Measurements from ENCODE around the gene BLTP3A. TPM values are rescaled to one million over a fixed set of nuclear protein-coding genes. Genes with fewer than 3 reads are reported as not detected.
A peak's percentile ranks its signal among the peaks of the same experiment; 100 is the strongest.
"Not testable (repeated sequence)": the region's sequence is repeated elsewhere in the genome, so short reads cannot be mapped to it uniquely, and the experiment has no call there.

Gene BLTP3A
- total RNA-seq, 1 experiment from 2014 or later, result 18.7 TPM

GRCh38 chr6:34748757-34749156, 43.1 kb upstream of the BLTP3A start:
- ATAC-seq (no peak), DNase-seq (ENCODE audit: low spot score) (no peak)
- H3K27ac Mint-ChIP-seq, result no peak overlapping the region
- H3K36me3 Mint-ChIP-seq, result no peaks in the 10 kb centered on the region
- no peaks in the 10 kb centered on the region for H3K4me1 Mint-ChIP-seq
- no peaks in the 10 kb centered on the region for H3K9me3 Mint-ChIP-seq
- ChIA-PET POLR2A (no interaction called here), CTCF (no interaction called here)
- H3K4me3 Mint-ChIP-seq, result no peak overlapping the region
- no peaks in the 10 kb centered on the region for H3K27me3 Mint-ChIP-seq (ENCODE audit: low read depth)
- TF ChIP-seq HMGA2 (CRISPR knock-in tag; IDR thresholded peaks at IDR 0.05) (no peak), ATF3 (CRISPR knock-in tag; conservative IDR thresholded peaks at IDR 0.05) (no peak), IRF2 (CRISPR knock-in tag; IDR thresholded peaks at IDR 0.05; ENCODE audit: borderline replicate concordance, low read depth) (no peak)

- POLR2A ChIA-PET, result interaction anchor here (0.8 to 1.1 kb wide), 3 partner anchors 35 to 131 kb away, joined by 3 to 10 read pairs (median 4); partner anchors contain the start of genes BLTP3A and TAF11
- H3K27ac Mint-ChIP-seq, result peak overlapping the region; percentile 88
- TF ChIP-seq GABPB1 (CRISPR knock-in tag; IDR thresholded peaks at IDR 0.05), result 0 out of 2 replicates have a peak, but pooled peaks have one; percentile 28
- TF ChIP-seq GTF2I (CRISPR knock-in tag; conservative IDR thresholded peaks at IDR 0.05), result 0 out of 2 replicates have a peak, but pooled peaks have one; percentile 39
- H3K27me3 Mint-ChIP-seq (ENCODE audit: low read depth); H3K36me3 Mint-ChIP-seq; H3K9me3 Mint-ChIP-seq; H3K4me1 Mint-ChIP-seq; H3K4me3 Mint-ChIP-seq: not testable (repeated sequence)
- peak; percentile 11 for ATAC-seq
- DNase-seq (ENCODE audit: low spot score), result peak; percentile 24
- CTCF ChIA-PET, result interaction anchor here (0.6 to 1.7 kb wide), 5 partner anchors 11 to 290 kb away, joined by 3 to 10 read pairs (median 4); partner anchors contain the start of genes ILRUN, PACSIN1 and TAF11
Measured at GRCh38 chr6:34756513-34756856, 35.4 kb upstream of the BLTP3A start.

DNA sequence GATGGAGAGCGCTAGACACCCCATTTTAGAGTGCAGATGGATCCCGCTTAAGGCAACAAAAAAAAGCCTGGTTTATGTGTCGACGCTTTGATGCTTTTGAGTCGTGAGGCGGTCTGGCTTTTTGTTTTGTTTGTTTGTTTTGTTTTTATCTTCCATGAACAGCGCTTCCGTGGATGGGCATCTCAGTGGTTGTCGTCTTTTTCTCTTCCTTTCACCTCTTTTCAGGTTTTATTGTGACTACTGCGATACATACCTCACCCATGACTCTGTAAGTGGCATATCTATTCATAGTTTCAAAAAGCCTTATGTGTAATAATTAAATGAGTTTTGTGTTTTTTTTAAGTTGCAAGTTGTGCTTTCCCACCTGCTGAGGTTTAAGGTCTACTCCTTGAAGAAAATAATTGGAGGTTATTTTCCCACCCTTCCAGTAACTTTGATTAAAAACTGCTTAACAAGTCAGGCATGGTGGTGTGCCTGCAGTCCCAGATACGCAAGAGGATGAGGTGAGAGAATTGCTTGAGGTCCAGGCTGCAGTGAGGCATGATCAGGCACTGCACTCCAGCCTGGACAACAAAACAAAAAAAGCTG, 34.1 kb upstream of the BLTP3A start:
- peaks cover 12% of the 10 kb centered on the region for H3K36me3 Mint-ChIP-seq
- ATAC-seq, result no peak; the same call in 1 of the 2 replicates
- ChIA-PET CTCF (interaction anchor here (1.4 to 1.7 kb wide), 2 partner anchors 13 to 62 kb away, joined by 5 to 10 read pairs; partner anchors contain the start of gene ILRUN), POLR2A (interaction anchor here (1.0 to 1.1 kb wide), 2 partner anchors 34 to 130 kb away, joined by 4 to 10 read pairs; partner anchors contain the start of genes BLTP3A and TAF11)
- no peak for DNase-seq (ENCODE audit: low spot score)
- peaks cover 2% of the 10 kb centered on the region; the same call in 1 of the 2 replicates for H3K4me1 Mint-ChIP-seq
- no peak overlapping the region for H3K27ac Mint-ChIP-seq
- H3K27me3 Mint-ChIP-seq (ENCODE audit: low read depth), result no peaks in the 10 kb centered on the region
- TF ChIP-seq SOX15 (CRISPR knock-in tag; IDR thresholded peaks at IDR 0.05), result no peak
- no peaks in the 10 kb centered on the region for H3K9me3 Mint-ChIP-seq
- H3K4me3 Mint-ChIP-seq, result no peak overlapping the region

GRCh38 chr6:34760108-34760507, 31.8 kb upstream of the BLTP3A start:
- Mint-ChIP-seq H3K4me3 (no peak overlapping the region), H3K27me3 (ENCODE audit: low read depth) (no peaks in the 10 kb centered on the region; the same call in 1 of the 2 replicates), H3K27ac (no peak overlapping the region), H3K4me1 (peaks cover 2% of the 10 kb centered on the region; the same call in 1 of the 2 replicates), H3K9me3 (no peaks in the 10 kb centered on the region), H3K36me3 (peaks cover 21% of the 10 kb centered on the region)
- ChIA-PET CTCF (no interaction called here), POLR2A (interaction anchor here (0.7 to 1.1 kb wide), 3 partner anchors 32 to 303 kb away, joined by 4 to 6 read pairs (median 4); partner anchors contain the start of gene BLTP3A)
- TF ChIP-seq GRHL2 (CRISPR knock-in tag; IDR thresholded peaks at IDR 0.05; ENCODE audit: insufficient replicate concordance, severe bottlenecking) (no peak), CBFB (CRISPR knock-in tag; IDR thresholded peaks at IDR 0.05; ENCODE audit: low read depth) (no peak), ZNF671 (CRISPR knock-in tag; IDR thresholded peaks at IDR 0.05) (no peak)
- ATAC-seq, result no peak
- DNase-seq (ENCODE audit: low spot score), result no peak

DNA sequence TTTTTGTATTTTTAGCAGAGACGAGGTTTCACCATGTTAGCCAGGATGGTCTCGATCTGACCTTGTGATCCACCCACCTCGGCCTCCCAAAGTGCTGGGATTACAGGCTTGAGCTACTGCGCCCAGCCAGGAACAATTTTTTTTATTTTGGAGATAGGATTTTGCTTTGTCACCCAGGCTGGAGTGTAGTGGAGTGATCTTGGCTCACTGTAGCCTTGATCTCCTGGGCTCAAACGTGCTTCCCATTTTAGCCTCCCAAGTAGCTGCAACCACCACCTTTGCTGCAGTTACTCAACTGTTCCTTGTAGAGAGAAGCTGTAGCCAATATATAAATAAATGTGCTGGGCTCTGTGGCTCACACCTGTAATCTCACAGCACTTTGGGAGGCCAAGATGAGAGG, 30.2 kb upstream of the BLTP3A start:
- POLR2A ChIA-PET; CTCF ChIA-PET; ATAC-seq; H3K27ac Mint-ChIP-seq; H3K4me3 Mint-ChIP-seq; H3K9me3 Mint-ChIP-seq; H3K4me1 Mint-ChIP-seq; DNase-seq (ENCODE audit: low spot score); H3K27me3 Mint-ChIP-seq (ENCODE audit: low read depth): not testable (repeated sequence)
- H3K36me3 Mint-ChIP-seq, result peaks cover 28% of the 10 kb centered on the region

DNA sequence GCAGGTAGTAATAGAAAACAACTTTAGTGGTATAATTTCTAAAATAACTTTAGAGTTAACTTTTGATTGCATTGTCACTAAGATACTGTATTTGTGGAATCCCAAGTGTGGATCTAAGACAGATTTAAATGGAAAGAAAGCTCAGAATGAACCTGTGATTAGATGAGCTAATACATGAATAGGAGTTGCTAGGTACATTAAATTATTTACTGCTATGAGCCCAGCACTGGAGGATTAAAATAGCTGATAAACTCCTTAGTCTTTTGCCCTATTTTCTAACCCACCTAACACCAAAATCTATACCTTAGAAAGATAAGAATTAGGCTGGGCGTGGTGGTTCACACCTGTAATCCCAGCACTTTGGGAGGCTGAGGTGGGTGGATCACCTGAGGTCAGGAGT, 23.7 kb upstream of the BLTP3A start:
- Mint-ChIP-seq H3K27ac (no peak overlapping the region), H3K4me3 (no peak overlapping the region), H3K9me3 (no peaks in the 10 kb centered on the region), H3K36me3 (peaks cover 63% of the 10 kb centered on the region), H3K27me3 (ENCODE audit: low read depth) (no peaks in the 10 kb centered on the region; the same call in 1 of the 2 replicates), H3K4me1 (no peaks in the 10 kb centered on the region)
- ATAC-seq (no peak), DNase-seq (ENCODE audit: low spot score) (no peak)
- CTCF ChIA-PET, result interaction anchor here (0.7 kb wide), 1 partner anchor 536 kb away, joined by 3 read pairs; no protein-coding TSS in a partner anchor
- TF ChIP-seq GRHL2 (CRISPR knock-in tag; IDR thresholded peaks at IDR 0.05; ENCODE audit: insufficient replicate concordance, severe bottlenecking) (no peak), FOXP1 (CRISPR knock-in tag; IDR thresholded peaks at IDR 0.05; ENCODE audit: borderline replicate concordance) (no peak)
- POLR2A ChIA-PET, result no interaction called here

Data from WTC11 (cell line).